ENCODE measurements around the gene EME2. TPM values are rescaled to one million over a fixed set of nuclear protein-coding genes. Genes with fewer than 3 reads are reported as not detected.

EME2 gene
- total RNA-seq, 4 donors from 2014 or later, result 8.8 to 14.4 (median 10.1) TPM

GRCh38 chr16:1790611-1791255 is 18.1 kb downstream of the EME2 start:
- 93% methylated on average over 10 of the region's 44 CpGs; no CpG with 5 or more reads in 1 of the 2 donors for WGBS, 2 donors
- DNase-seq, result no peak
- Histone ChIP-seq H3K27me3 (no peaks in the 10 kb centered on the region), H3K9me3 (no peaks in the 10 kb centered on the region), H3K27ac (no peak overlapping the region), H3K4me1 (peaks cover 7 to 49% (median 9%) of the 10 kb centered on the region in 3 donors), H3K4me3 (no peak overlapping the region), H3K36me3 (peaks cover 0 to 69% (median 8%) of the 10 kb centered on the region in 3 donors)
- intact Hi-C loops (cut with DNase I), result no loop called here
- TF ChIP-seq POLR2A (IDR thresholded peaks at IDR 0.05), result no peak
- TF ChIP-seq, protein P1, sequence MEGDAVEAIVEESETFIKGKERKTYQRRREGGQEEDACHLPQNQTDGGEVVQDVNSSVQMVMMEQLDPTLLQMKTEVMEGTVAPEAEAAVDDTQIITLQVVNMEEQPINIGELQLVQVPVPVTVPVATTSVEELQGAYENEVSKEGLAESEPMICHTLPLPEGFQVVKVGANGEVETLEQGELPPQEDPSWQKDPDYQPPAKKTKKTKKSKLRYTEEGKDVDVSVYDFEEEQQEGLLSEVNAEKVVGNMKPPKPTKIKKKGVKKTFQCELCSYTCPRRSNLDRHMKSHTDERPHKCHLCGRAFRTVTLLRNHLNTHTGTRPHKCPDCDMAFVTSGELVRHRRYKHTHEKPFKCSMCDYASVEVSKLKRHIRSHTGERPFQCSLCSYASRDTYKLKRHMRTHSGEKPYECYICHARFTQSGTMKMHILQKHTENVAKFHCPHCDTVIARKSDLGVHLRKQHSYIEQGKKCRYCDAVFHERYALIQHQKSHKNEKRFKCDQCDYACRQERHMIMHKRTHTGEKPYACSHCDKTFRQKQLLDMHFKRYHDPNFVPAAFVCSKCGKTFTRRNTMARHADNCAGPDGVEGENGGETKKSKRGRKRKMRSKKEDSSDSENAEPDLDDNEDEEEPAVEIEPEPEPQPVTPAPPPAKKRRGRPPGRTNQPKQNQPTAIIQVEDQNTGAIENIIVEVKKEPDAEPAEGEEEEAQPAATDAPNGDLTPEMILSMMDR (IDR thresholded peaks at IDR 0.05), result no peak

- H3K36me3 ChIP-seq, result peaks cover 0 to 63% (median 8%) of the 10 kb centered on the region in 3 donors
- no peak overlapping the region for H3K27ac ChIP-seq
- H3K27me3 ChIP-seq, result no peaks in the 10 kb centered on the region
- H3K4me1 ChIP-seq, result peaks cover 7 to 42% (median 9%) of the 10 kb centered on the region in 3 donors
- 100% methylated on average over 6 of the region's 53 CpGs; no CpG with 5 or more reads in 1 of the 2 donors for WGBS, 2 donors
- TF ChIP-seq, protein P1 (IDR thresholded peaks at IDR 0.05), result no peak
- no peak for TF ChIP-seq POLR2A (IDR thresholded peaks at IDR 0.05)
- no peak overlapping the region for H3K4me3 ChIP-seq
- intact Hi-C loops (cut with DNase I), result no loop called here
- no peak for DNase-seq
- no peaks in the 10 kb centered on the region for H3K9me3 ChIP-seq
Measured at GRCh38 chr16:1791256-1791942, 18.8 kb downstream of the EME2 start.

DNA sequence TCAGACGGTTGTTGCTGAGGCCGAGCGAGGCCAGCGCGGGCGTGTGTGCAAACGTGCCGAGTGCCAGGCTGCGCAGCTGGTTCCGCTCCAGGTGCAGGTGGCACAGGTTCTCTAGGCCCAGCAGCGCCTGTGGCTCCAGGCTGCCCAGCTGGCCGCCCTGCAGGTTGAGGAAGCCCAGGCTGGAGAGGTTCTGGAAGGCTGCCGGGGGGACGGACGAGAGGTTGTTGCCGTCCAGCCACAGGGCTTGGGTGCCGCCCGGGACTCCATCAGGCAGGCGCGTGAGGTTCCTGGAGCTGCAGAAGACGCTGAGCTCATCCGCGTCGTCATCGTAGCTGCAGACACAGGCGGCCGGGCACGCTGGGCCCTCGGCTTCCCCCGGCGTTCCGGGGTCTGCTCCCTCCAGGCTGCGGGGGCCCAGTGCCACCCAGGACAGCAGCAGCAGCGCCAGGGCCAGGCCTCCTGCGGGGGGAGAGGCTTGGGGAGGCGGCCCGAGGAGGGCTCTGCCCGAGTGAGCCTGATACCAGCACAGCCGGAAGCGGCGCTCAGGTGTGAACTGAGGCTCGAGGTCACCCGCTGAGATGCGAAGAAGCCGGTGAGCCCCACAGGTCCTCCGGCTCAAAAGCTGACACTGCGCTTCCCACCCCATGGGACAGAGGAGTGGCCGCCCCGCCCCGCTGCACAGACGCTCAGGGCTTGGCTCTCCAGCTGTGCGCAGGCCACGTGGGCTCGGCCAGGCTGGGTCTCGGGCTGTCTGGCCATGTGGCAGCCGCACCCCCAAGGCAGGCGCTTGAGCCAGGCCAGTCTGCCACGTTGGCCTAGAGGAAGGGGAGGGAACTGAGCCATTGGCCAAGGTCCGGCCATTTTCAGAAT is 19.6 kb downstream of the EME2 start:
- H3K27me3 ChIP-seq, result no peaks in the 10 kb centered on the region
- no peak for TF ChIP-seq POLR2A (IDR thresholded peaks at IDR 0.05)
- no peak overlapping the region for H3K27ac ChIP-seq
- H3K4me3 ChIP-seq, result no peak overlapping the region
- 75 to 95% methylated on average over 2 to 4 of the region's 59 CpGs for WGBS, 2 donors
- DNase-seq, result no peak
- intact Hi-C loops (cut with DNase I), result no loop called here
- H3K9me3 ChIP-seq, result no peaks in the 10 kb centered on the region
- H3K4me1 ChIP-seq, result peaks cover 7 to 39% (median 9%) of the 10 kb centered on the region in 3 donors
- H3K36me3 ChIP-seq, result peaks cover 0 to 55% (median 8%) of the 10 kb centered on the region in 3 donors

DNA sequence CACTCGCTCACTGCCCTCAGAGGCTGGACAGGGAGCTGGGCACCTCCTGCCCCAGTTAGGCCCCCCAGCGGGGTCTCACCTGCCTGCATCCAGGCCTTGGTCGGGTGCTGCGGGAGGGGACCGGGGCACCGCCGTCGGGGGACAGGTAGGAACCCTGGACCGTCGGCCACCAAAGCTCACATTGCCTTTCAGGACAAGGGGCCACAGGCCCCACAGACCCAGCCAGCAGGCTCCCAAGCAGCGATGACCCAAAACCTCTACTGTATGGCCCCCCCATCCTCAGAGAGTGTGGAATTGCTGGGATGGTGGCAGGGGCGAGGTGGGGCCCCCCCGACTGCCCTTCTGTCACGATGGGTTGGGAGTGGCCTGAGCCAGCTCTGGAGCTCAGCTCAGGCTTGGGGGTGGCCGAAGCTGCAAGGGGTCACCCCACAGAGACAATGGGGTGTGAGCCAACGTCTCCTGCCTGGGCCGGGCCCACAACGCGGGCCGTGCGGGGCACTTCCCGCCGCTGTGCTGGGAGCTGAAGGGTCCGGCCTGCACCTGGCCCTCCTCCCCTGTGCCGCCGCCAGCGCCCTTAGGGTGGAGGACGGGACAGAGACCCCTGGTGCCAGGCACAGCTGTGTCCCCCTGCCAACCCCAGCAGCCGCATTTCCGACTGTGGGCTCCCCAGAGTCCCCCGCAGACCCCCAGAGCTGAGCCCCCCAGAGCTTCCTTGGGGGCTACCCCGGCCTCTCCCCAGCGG is 20.4 kb downstream of the EME2 start:
- Histone ChIP-seq H3K9me3 (peaks cover 0 to 6% (median 0%) of the 10 kb centered on the region in 3 donors), H3K27ac (no peak overlapping the region), H3K4me3 (no peak overlapping the region), H3K36me3 (peaks cover 0 to 47% (median 4%) of the 10 kb centered on the region in 3 donors), H3K27me3 (no peaks in the 10 kb centered on the region), H3K4me1 (peaks cover 7 to 32% (median 9%) of the 10 kb centered on the region in 3 donors)
- no peak for DNase-seq
- intact Hi-C loops (cut with DNase I), result no loop called here
- TF ChIP-seq, protein P1 (IDR thresholded peaks at IDR 0.05), result no peak
- no peak for TF ChIP-seq POLR2A (IDR thresholded peaks at IDR 0.05)
- 87% methylated on average over 3 of the region's 33 CpGs; no CpG with 5 or more reads in 1 of the 2 donors for WGBS, 2 donors
